Stimulated activated CD4-positive, alpha-beta T cell treated with anti-CD3 and anti-CD28 coated beads, Interleukin-15, amount 100 ng/mL, for 24 hours (primary cell): ENCODE data around the gene IFT172.
A peak's percentile ranks its signal among the peaks of the same experiment; 100 is the strongest.

Source experiments
- DNase-seq: peaks from one replicate; pipeline ENCODE4 v3.0.0-alpha.2; 2020

The IFT172 gene

DNA sequence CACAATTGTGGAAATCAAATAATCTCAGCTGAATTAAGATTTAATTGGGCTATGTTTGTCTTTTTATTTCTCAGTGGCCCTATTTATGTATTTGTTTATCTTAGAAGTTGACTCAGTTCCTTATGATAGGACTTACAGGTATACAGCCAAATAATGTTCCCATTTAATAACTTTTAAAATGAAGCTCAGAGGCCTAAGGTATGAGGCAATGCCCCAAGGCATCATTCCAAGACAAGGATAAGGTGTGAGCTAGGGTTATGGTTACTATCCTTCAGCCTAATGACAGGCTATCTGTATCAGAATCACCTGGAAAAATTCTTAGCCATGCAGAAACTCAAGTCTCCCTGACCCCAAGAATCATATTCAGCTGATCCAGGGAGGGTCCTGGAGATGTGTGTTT lies 68.5 kb downstream of the IFT172 start:
- no peak for DNase-seq

DNA sequence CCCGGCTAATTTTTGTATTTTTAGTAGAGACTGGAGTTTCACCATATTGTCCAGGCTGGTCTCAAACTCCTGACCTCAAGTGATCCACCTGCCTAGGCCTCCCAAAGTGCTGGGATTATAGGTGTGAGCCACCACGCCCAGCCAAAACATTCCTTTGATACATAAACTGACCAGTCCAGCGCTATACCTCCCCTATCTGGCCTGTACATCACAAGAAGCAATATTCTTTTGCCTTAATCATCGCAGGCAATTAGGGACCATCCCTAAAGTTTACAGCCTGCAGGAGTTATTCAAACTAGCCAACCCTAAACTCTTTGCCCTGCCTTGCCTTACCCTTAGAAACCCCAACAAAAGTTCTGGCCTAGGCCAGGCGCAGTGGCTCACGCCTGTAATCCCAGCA lies 73.4 kb downstream of the IFT172 start:
- DNase-seq = no peak

DNA sequence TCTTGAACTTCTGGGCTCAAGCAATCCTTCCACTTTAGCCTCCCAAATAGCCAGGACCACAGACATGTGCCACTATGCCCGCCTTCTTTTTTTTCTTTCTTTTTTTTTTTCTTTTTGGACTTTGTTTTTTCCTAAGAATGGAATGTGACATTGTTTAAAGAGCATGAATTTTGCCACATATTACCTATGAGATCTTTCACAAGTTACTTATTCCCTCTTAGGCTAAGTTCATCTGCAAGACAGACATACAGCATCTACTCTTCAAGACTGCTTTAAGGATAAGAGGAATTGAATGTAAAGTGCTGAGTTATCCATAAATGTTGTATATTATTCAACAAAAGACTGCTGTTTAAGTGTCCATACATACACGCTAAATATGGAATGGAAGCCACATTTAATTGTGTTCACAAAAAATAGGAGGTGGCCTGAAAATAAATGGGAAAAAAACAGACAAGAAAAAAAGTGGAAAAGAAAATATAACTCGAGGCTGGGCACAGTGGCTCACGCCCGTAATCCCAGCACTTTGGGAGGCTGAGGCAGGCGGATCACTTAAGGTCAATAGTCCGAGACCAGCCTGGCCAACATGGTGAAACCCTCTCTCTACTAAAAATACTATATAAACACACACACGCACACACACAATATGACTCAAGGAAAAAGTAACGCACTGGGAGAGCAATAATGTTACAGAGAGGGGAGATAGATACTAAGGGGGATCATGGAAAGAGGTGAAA lies 77.0 kb downstream of the IFT172 start:
- DNase-seq = no peak

DNA sequence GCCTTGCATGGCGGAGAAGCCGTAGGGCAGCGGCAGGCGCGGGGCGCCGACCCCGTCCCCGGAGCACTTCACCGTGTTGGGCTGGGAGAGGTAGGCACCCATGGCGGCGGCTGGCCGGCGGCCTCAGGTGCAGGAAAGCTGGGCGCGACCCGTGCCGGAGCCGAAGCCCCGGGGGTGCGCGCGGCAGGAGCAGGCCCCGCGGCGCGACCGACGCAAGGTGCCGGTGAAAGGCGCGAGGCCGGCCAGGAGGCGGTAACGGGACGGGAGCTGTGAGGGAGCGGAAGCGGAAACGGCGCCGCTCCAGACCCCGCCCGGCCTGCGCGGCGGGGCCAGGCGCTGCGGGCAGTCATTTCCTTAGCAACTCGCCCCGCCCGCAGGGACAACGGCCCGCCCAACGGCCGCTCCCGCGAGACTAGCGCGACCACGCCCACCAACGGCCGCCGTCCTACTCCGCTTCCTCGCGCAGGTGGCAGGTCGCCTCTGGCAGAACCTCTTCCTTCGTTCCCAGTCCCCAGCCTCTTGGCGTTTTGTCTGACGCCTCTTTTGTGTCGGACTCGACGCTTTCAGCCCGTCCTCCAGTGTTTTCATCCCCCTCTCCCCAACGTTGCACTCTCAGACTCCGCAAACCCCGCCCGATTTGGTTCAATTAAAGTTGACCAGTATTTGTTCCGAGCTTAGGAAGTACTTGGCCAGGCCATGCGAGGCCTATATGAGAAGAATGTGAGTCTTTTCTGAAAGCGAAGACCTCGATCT lies 80.0 kb downstream of the IFT172 start, which contains the start of gene PPM1G:
Gene PPM1G (minus strand): TSS at position 271 of the 753 bp plus-strand sequence. CDS start 169 bp downstream, at position 102.
- DNase-seq = peak; percentile 98

DNA sequence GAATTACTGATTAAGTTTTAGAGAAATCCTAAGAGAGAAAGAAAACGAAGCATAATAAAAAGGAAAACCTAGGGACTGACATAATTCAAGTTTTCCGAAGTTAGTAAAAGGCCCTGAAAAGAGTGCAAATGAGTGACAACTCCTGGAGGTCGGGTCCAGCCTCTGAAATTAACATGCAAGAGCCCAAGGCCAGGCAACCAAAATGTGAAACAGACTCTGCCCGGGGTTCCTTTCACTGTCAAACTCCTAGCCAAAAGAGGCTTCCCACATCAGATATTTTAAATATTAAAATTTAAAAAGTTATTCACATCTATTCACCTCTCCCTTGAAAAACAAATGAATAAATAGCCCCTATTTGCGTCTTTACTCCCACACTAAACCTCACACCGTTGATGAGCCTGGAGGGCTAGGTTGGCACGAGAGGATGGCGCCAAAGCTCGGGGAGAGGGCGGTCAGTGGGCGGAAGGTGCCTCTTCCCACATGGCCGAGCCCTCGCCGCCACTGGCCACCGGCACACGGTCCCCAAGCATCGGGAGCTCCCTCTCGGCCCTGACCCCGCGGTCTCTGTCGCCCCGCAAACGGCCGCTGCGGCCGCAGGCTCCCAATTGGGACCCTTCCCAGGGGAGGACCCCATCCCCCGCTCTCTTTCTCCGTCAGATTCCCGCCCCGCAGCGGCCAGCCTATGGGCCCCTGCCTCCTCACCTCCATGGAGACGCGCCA lies 80.8 kb downstream of the IFT172 start:
- peak; percentile 52 for DNase-seq

DNA sequence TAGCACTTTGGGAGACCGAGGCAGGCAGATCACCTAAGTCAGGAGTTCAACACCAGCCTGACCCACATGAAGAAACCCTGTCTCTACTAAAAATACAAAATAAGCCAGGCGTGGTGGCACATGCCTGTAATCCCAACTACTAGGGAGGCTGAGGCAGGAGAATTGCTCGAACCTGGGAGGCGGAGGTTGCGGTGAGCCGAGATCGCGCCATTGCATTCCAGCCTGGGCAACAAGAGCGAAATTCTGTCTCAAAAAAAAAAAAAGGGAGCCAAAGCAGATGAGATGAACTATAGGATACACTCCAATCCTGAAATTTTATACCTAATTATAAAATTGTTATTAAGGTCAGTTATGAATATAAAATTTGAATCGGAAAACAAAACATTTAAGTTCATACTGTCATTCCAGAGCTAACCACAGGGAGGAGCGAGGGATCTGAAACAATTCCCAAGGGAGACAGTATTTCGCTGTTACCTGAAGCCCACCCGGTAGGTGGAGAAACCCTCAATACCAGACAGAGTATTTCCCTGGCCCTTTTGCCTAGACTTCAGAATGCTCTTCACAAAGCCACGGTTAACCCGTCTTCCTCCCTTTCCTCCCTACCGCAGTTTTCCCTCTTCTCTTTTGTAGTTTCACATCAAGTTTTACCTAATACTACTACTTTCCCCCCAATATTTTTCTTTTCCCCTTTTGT lies 81.6 kb downstream of the IFT172 start:
- no peak for DNase-seq

DNA sequence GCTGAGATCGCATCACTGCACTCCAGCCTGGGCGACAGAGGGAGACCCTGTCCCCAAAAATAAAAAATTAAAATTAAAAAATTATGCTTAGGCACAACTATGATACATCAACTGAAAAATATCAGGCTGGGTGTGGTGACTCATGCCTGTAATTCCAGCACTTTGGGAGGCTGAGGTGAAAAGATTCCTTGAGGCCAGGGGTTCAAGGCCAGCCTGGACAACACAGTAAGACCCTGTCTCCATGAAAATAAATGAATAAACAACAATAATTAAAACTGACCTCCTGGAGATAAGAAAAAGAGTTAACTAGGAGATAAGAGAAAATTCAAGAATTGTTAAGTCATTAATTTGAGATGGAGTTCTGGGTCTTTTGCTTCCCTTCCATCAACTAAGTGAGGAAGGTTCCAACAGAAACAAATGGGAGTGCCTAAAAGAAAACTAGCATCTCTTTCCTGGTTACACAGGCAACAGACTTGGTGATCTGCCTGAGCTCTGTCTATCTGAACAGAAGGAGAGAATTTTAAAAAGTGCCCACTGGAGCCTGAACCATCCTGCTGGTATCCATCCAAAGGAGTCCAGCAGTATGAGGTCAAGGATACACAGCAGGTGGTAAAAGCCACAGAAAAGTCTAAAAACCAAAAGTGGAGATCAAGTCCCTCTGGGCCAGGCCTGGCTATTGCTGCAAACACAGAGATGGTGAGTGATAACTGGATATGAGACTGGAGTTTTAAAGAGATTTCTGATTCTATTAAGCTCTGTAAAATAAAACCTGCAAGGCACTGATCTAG lies 89.0 kb downstream of the IFT172 start:
- no peak for DNase-seq

DNA sequence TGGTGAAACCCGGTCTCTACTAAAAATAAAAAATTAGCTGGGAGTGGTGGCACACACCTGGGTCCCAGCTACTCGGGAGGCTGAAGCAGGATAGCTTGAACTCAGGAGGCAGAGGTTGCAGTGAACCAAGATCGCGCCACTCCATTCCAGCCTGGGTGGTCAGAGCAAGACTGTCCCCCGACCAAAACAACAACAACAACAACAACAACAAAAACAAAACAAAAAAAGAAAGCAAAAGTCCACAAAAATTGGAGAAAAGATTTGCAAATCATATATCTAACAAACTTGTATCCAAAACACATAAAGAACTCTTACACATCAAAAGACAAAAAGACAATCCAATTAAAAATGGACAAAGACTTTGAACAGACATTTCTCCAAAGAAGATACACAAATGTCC lies 90.6 kb downstream of the IFT172 start:
- no peak for DNase-seq
